Neural crest cell (in vitro differentiated cells): ENCODE results near the gene SLC17A8. TPM values are rescaled to one million over a fixed set of nuclear protein-coding genes. Genes with fewer than 3 reads are reported as not detected.

ENCODE experiments used
- DNase-seq: peaks from one replicate; pipeline ENCODE4 v3.0.0; 2021; ENCODE audit warnings: low read depth, mixed read lengths, low spot score
- H3K27ac Mint-ChIP-seq: one replicate; pipeline ENCODE4 v1.8.0; 2021; ENCODE audit warnings: mild to moderate bottlenecking, mixed read lengths; ENCODE audit not compliant: unreplicated experiment
- H3K27me3 Mint-ChIP-seq: 2 replicates; pipeline ENCODE4 v1.8.0; 2021; ENCODE audit warnings: low read depth, mild to moderate bottlenecking, mixed read lengths
- H3K36me3 Mint-ChIP-seq: 2 replicates; pipeline ENCODE4 v1.8.0; 2021; ENCODE audit warnings: low read depth, mild to moderate bottlenecking, mixed read lengths
- H3K4me1 Mint-ChIP-seq: 2 replicates; pipeline ENCODE4 v1.8.0; 2021; ENCODE audit warnings: mixed read lengths
- H3K4me3 Mint-ChIP-seq: one replicate; pipeline ENCODE4 v1.8.0; 2021; ENCODE audit warnings: mild to moderate bottlenecking, mixed read lengths
- H3K9me3 Mint-ChIP-seq: 2 replicates; pipeline ENCODE4 v1.8.0; 2021; ENCODE audit warnings: mixed read lengths
- CTCF ChIP-seq: fragments of 200-600 bp; sonication (generic); conservative IDR thresholded peaks from 2 replicates; pipeline ENCODE4 v1.5.0; 2021; ENCODE audit warnings: antibody characterized with exemption, mild to moderate bottlenecking
- total RNA-seq: library from RNA; stranded (reverse); gene quantifications from 2 replicates; pipeline ENCODE4 v1.2.1, GENCODE V29; 2021

The SLC17A8 gene
- total RNA-seq, 1 donor from 2014 or later, result not detected

GRCh38 chr12:100383586-100384558 lies 27.0 kb downstream of the SLC17A8 start:
- TF ChIP-seq CTCF, result no peak
- Mint-ChIP-seq H3K4me1 (peaks cover 10% of the 10 kb centered on the region), H3K27me3 (no peaks in the 10 kb centered on the region), H3K27ac (no peak overlapping the region), H3K36me3 (no peaks in the 10 kb centered on the region), H3K9me3 (no peaks in the 10 kb centered on the region), H3K4me3 (no peak overlapping the region)
- DNase-seq, result no peak

- no peak overlapping the region for H3K27ac Mint-ChIP-seq
- H3K4me3 Mint-ChIP-seq, result no peak overlapping the region
- H3K27me3 Mint-ChIP-seq, result no peaks in the 10 kb centered on the region
- no peaks in the 10 kb centered on the region for H3K9me3 Mint-ChIP-seq
- no peaks in the 10 kb centered on the region for H3K36me3 Mint-ChIP-seq
- H3K4me1 Mint-ChIP-seq, result peaks cover 10% of the 10 kb centered on the region
- no peak for TF ChIP-seq CTCF
- no peak for DNase-seq
Measured at GRCh38 chr12:100384559-100384935, 27.7 kb downstream of the SLC17A8 start.

- Mint-ChIP-seq H3K27ac (no peak overlapping the region), H3K4me1 (peaks cover 2% of the 10 kb centered on the region), H3K4me3 (no peak overlapping the region), H3K36me3 (no peaks in the 10 kb centered on the region), H3K9me3 (no peaks in the 10 kb centered on the region), H3K27me3 (no peaks in the 10 kb centered on the region)
- no peak for TF ChIP-seq CTCF
- DNase-seq, result no peak
Measured at GRCh38 chr12:100388382-100388781, 31.5 kb downstream of the SLC17A8 start.

GRCh38 chr12:100391856-100392255 lies 35.0 kb downstream of the SLC17A8 start:
- no peaks in the 10 kb centered on the region for H3K27me3 Mint-ChIP-seq

GRCh38 chr12:100393200-100393599 lies 36.3 kb downstream of the SLC17A8 start:
- H3K36me3 Mint-ChIP-seq, result no peaks in the 10 kb centered on the region
- no peaks in the 10 kb centered on the region for H3K27me3 Mint-ChIP-seq
- no peak overlapping the region for H3K4me3 Mint-ChIP-seq
- no peak overlapping the region for H3K27ac Mint-ChIP-seq
- no peak for TF ChIP-seq CTCF
- no peaks in the 10 kb centered on the region for H3K9me3 Mint-ChIP-seq
- no peak for DNase-seq
- H3K4me1 Mint-ChIP-seq, result no peaks in the 10 kb centered on the region

More at GRCh38 chr12:100391856-100392255, 35.0 kb downstream of the SLC17A8 start:
- no peaks in the 10 kb centered on the region for H3K36me3 Mint-ChIP-seq
- H3K27ac Mint-ChIP-seq, result no peak overlapping the region
- H3K4me1 Mint-ChIP-seq, result no peaks in the 10 kb centered on the region
- no peaks in the 10 kb centered on the region for H3K9me3 Mint-ChIP-seq
- no peak for DNase-seq
- no peak for TF ChIP-seq CTCF
- H3K4me3 Mint-ChIP-seq, result no peak overlapping the region
